Activated CD4-positive, alpha-beta memory T cell treated with anti-CD3 and anti-CD28 coated beads, Interleukin-2, amount 10 ng/mL, durations not matched to agents 7 days and 5 days (primary cell): ENCODE data around the gene DNAAF5. TPM values are rescaled to one million over a fixed set of nuclear protein-coding genes. Genes with fewer than 3 reads are reported as not detected.
"Not testable (repeated sequence)": the region's sequence is repeated elsewhere in the genome, so short reads cannot be mapped to it uniquely, and the experiment has no call there.

Experiments used
- CTCF ChIA-PET: fragments of 350-600 bp; sonication (Branson Sonifier 250); formaldehyde crosslinking; loops from one replicate; lab custom pipeline; 2021; ENCODE audit warnings: antibody characterized with exemption, inconsistent platforms; lab: Charles Lee
- POLR2A ChIA-PET: fragments of 350-600 bp; sonication (Branson Sonifier 250); formaldehyde crosslinking; loops from one replicate; lab custom pipeline; 2021; ENCODE audit warnings: antibody characterized with exemption; lab: Charles Lee
- DNase-seq: peaks from one replicate; pipeline ENCODE4 v3.0.0-alpha.2; 2020
- H3K27ac Mint-ChIP-seq: one replicate; pipeline ENCODE4 v1.8.0; 2021; ENCODE audit warnings: mild to moderate bottlenecking, mixed read lengths
- H3K27me3 Mint-ChIP-seq: one replicate; pipeline ENCODE4 v1.8.0; 2021; ENCODE audit warnings: mixed read lengths
- H3K36me3 Mint-ChIP-seq: one replicate; pipeline ENCODE4 v1.8.0; 2021; ENCODE audit warnings: low read depth, mixed read lengths
- H3K4me1 Mint-ChIP-seq: one replicate; pipeline ENCODE4 v1.8.0; 2021; ENCODE audit warnings: mixed read lengths
- H3K4me3 Mint-ChIP-seq: one replicate; pipeline ENCODE4 v1.8.0; 2021; ENCODE audit warnings: mild to moderate bottlenecking, mixed read lengths
- H3K9me3 Mint-ChIP-seq: one replicate; pipeline ENCODE4 v1.8.0; 2021; ENCODE audit warnings: mixed read lengths
- total RNA-seq, 2 experiments: library from RNA; stranded (reverse); gene quantifications; one replicate each; pipeline ENCODE4 v1.2.3, GENCODE V29; 2021

The DNAAF5 gene
- total RNA-seq, 2 experiments from 2014 or later, result 16.8 to 19.7 TPM

DNA sequence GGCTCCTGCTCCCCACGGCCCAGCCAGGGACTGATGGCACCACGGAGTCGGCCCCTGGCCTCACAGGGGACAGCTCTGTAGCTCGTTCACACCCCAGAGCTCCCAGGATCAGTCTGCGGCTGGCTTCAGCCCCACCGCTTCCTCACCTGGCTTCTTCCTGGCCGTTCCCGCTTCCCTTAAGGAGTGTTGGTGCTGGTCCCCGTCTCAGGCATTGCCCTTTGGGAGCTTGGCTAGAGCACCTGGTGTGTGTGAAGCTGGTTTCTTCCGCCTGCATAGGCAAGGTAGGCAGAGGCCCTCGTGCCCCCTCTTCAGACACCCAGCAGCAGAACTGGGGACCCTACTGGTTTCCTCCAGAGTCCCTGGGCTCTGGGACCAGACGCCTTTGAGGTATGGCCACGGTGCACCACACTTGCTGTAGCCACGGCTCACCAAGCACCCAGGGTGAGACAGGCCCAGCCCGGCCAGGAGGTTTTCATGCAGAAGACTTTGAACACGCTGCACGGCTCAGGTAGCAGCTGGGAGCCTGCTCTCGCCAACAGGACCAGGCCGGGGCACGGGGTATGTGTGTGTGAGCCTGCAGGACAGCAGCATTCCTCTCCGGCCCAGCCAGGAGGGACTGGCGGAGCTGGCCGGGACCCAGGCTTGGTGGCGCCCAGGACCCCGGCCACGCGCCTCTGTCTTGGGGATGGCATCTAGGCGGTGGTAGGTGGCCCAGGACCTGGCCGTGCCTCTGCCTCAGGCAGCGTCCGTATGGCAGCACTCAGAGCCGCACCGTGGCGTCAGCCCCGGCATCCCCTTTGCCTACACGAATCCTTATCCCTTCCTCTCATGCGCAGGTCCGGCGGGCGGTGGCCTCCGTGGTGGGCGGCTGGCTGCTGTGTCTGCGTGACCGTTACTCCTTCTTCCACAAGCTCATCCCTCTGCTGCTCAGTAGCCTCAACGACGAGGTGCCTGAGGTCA, 13.8 kb downstream of the DNAAF5 start:
- Mint-ChIP-seq H3K4me1 (peaks cover 7% of the 10 kb centered on the region), H3K4me3 (no peak overlapping the region), H3K9me3 (no peaks in the 10 kb centered on the region), H3K27ac (no peak overlapping the region), H3K27me3 (no peaks in the 10 kb centered on the region), H3K36me3 (peaks cover 40% of the 10 kb centered on the region)
- POLR2A ChIA-PET, result no interaction called here
- DNase-seq, result no peak
- CTCF ChIA-PET, result no interaction called here

DNA sequence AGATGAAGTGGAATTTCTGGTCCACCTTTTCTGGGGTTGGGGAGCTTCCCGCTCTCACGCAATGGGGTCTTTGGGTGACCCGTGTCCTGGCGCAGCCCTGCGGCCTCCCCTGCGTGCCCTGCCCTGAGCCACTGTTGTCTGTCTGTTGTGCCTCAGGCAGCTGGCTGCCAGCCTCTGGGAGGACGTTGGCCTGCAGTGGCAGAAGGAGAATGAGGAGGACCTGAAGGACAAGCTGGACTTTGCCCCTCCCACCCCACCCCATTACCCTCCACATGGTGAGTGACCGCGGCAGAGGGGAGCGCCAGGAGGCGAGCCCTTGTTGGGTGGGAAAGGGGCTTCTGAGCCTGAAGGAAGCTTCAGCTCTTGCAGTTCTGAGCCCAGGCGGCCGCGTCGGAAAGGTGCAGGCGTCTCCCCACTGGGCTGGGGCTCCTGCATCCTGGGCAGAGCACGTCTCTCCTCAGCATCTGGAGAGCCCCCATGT, 14.7 kb downstream of the DNAAF5 start:
- Mint-ChIP-seq H3K9me3 (no peaks in the 10 kb centered on the region), H3K27me3 (no peaks in the 10 kb centered on the region), H3K27ac (no peak overlapping the region), H3K4me1 (peaks cover 7% of the 10 kb centered on the region), H3K36me3 (peaks cover 46% of the 10 kb centered on the region), H3K4me3 (no peak overlapping the region)
- DNase-seq, result no peak
- CTCF ChIA-PET, result no interaction called here
- POLR2A ChIA-PET, result no interaction called here

DNA sequence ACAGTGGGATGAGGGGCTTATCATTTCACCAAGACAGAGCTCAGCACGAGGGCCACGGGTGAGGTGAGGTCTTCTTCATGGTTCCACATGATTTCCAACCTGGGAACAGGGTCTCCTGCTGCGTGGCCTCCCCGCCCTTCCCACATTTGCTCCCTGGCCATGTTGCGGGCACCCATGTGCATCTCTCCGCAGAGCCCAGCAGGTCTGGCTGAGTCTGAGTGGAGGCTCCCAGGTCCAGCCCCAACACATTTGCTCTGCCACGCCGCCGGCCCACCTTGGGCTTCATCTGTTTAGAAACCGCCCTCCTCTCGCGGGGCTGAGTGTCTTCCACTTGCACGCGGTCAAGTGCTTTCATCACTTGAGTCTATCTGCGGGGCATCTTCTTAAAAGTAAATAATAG, 15.4 kb downstream of the DNAAF5 start:
- peaks cover 46% of the 10 kb centered on the region for H3K36me3 Mint-ChIP-seq
- H3K27ac Mint-ChIP-seq, result no peak overlapping the region
- ChIA-PET CTCF (no interaction called here), POLR2A (no interaction called here)
- peaks cover 7% of the 10 kb centered on the region for H3K4me1 Mint-ChIP-seq
- no peaks in the 10 kb centered on the region for H3K27me3 Mint-ChIP-seq
- H3K9me3 Mint-ChIP-seq, result no peaks in the 10 kb centered on the region
- no peak overlapping the region for H3K4me3 Mint-ChIP-seq
- no peak for DNase-seq

DNA sequence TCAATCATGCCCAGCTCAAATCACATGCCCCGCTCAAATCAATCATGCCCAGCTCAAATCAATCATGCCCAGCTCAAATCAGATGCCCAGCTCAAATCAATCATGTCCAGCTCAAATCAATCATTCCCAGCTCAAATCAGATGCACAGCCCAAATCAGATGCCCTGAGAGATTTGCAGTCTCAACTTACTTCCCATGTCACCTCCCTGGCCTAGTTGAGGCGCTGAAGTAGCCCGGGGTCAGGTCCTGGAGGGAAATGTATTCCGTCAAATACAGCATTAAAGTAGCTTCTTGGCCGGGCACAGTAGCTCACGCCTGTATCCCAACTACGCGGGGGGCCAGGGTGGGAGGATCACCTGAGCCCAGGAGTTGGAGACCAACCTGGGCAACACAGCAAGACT, 16.3 kb downstream of the DNAAF5 start:
- H3K27me3 Mint-ChIP-seq, result no peaks in the 10 kb centered on the region
- H3K27ac Mint-ChIP-seq, result no peak overlapping the region
- POLR2A ChIA-PET, result interaction anchor here (0.7 kb wide), 1 partner anchor 329 kb away, joined by 3 read pairs; no protein-coding TSS in a partner anchor
- no peak for DNase-seq
- CTCF ChIA-PET, result no interaction called here
- H3K4me3 Mint-ChIP-seq, result no peak overlapping the region
- peaks cover 2% of the 10 kb centered on the region for H3K4me1 Mint-ChIP-seq
- H3K36me3 Mint-ChIP-seq, result peaks cover 39% of the 10 kb centered on the region
- no peaks in the 10 kb centered on the region for H3K9me3 Mint-ChIP-seq

DNA sequence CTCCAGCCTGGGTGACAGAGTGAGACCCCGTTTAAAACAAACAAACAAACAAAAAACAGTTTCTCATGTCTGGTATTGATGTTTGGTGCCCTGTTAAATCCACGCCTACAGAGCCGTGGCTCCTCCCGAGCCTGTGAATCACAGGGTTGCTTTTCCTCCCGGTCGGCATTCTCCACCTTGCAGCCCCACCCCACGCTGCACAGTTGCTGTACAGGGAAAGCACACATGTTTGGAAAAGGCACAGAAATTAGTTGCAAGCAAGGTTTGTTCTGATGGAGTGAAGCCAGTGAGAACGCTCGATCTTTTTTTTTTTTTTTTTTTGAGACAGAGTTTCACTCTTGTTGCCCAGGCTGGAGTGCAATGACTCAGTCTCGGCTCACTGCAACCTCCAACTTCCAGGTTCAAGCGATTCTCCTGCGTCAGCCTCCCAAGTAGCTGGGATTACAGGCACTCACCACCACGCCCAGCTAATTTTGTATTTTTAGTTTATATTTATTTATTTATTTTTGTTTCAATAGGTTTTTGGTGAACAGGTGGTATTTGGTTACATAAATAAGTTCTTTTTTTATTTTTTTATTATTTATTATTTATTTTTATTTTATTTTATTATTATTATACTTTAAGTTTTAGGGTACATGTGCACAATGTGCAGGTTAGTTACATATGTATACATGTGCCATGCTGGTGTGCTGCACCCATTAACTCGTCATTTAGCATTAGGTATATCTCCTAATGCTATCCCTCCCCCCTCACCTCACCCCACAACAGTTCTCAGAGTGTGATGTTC, 17.0 kb downstream of the DNAAF5 start:
- DNase-seq, H3K9me3 Mint-ChIP-seq, H3K4me1 Mint-ChIP-seq, H3K4me3 Mint-ChIP-seq, H3K27me3 Mint-ChIP-seq, POLR2A ChIA-PET, H3K27ac Mint-ChIP-seq: not testable (repeated sequence)
- CTCF ChIA-PET, result interaction anchor here (0.6 kb wide), 1 partner anchor 212 kb away, joined by 4 read pairs; no protein-coding TSS in a partner anchor
- peaks cover 33% of the 10 kb centered on the region for H3K36me3 Mint-ChIP-seq

DNA sequence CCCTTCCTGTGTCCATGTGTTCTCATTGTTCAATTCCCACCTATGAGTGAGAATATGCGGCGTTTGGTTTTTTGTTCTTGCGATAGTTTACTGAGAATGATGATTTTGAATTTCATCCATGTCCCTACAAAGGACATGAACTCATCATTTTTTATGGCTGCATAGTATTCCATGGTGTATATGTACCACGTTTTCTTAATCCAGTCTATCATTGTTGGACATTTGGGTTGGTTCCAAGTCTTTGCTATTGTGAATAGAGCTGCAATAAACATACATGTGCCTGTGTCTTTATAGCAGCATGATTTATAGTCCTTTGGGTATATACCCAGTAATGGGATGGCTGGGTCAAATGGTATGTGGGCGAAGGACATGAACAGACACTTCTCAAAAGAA, 17.6 kb downstream of the DNAAF5 start:
- H3K27ac Mint-ChIP-seq, DNase-seq, POLR2A ChIA-PET, H3K27me3 Mint-ChIP-seq, H3K4me1 Mint-ChIP-seq, H3K4me3 Mint-ChIP-seq, H3K9me3 Mint-ChIP-seq: not testable (repeated sequence)
- H3K36me3 Mint-ChIP-seq, result peaks cover 33% of the 10 kb centered on the region
- CTCF ChIA-PET, result interaction anchor here (0.6 kb wide), 1 partner anchor 212 kb away, joined by 4 read pairs; no protein-coding TSS in a partner anchor

DNA sequence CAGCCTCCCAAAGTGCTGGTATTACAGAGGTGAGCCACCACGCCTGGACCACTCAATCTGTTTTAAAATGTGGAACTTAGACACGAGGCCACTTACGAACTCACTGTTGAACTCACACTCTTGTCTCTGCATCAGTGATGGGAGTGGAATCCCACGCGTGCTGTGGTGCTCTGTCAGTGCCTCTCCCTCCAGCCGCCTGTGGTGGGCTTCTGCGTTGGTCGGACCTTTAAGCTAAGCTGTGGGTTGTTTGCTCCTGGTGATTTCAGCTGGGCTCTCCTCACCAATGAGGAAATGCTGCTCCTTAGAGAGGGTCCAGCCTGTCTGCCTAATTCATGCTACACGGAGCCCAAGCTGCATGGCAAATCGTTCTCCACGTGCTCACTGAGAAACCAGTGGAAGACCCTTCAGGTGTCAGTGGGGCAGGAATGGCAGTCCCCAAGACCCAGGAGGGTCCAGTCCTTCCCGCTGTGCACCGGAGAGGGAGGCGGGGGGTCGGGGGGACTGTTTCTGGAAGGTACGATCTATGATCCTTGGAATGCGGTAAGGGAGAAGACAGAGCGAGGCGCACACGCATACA, 18.4 kb downstream of the DNAAF5 start:
- Mint-ChIP-seq H3K4me1 (no peaks in the 10 kb centered on the region), H3K9me3 (no peaks in the 10 kb centered on the region), H3K36me3 (peaks cover 31% of the 10 kb centered on the region), H3K27me3 (no peaks in the 10 kb centered on the region), H3K4me3 (no peak overlapping the region), H3K27ac (no peak overlapping the region)
- CTCF ChIA-PET, result no interaction called here
- POLR2A ChIA-PET, result no interaction called here
- no peak for DNase-seq

DNA sequence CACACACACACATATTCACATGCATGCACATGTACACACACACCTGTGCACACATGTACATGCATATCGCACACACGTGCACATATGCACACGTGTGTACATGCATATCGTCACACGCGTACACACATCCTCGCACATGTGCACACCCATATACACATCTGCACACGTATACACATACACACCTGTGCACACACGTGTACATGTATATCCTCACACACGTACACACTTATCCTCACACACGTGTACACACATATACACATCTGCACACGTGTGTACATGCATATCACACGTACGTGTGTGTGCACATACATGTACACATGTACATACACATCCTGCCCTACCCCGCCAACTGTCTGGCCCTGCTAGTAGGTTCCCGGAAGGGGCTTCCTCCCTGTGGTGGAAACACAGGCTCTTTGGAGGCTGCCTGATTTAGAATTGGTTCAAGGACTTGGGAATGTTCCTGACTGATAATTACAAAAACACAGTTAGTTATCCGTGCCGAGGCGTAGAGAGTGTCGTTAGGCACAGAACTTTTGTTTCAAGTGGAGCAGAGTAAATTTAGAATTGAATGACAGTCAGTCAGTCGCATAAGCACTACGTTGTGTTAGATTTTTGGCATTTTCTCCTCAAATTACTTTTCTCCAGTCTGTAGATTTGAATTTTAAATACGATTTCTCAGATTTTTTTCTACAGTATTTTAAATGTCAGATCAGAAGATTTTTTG, 19.1 kb downstream of the DNAAF5 start:
- no peak for DNase-seq
- H3K36me3 Mint-ChIP-seq, result peaks cover 31% of the 10 kb centered on the region
- H3K27ac Mint-ChIP-seq, result no peak overlapping the region
- H3K4me3 Mint-ChIP-seq, result no peak overlapping the region
- no peaks in the 10 kb centered on the region for H3K9me3 Mint-ChIP-seq
- CTCF ChIA-PET, result no interaction called here
- no peaks in the 10 kb centered on the region for H3K27me3 Mint-ChIP-seq
- POLR2A ChIA-PET, result no interaction called here
- H3K4me1 Mint-ChIP-seq, result no peaks in the 10 kb centered on the region

DNA sequence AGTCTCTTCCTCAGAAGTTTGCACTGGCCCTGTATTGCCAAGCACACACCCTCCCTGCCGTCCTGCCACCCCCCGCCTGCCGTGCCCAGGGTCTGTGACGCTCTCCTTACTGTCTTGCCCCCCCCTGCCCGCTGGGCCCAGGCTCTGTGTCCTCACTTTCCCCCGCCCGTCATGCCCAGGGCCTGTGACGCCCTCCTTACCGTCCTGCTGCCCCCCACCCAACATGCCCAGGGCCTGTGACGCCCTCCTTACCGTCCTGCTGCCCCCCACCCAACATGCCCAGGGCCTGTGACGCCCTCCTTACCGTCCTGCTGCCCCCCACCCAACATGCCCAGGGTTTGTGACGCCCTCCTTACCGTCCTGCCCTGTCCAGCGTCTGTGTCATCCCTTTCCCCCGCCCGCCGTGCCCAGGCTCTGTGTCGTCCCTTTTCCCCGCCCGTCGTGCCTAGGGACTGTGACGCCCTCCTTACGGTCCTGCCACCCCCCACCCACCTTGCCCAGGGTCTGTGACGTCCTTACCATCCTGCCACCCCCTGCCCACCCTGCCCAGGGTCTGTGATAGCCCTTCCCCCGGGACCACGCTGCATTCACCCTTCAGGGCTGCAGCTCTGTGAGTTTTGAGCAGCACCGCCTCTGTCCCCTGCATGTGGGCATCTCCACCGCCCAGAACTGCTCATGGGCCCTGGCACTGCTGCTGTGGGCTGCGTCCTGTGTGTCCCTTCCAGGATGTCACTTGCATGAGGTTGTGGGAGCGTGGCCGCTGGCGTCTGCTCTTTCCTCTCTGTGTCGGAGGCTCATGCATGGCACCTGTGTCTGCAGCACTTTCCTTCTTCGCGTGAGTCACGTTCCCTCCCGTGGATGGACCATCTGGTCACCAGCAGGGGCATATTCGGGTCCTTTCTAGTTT, 19.9 kb downstream of the DNAAF5 start:
- POLR2A ChIA-PET, result no interaction called here
- Mint-ChIP-seq H3K4me1 (no peaks in the 10 kb centered on the region), H3K36me3 (peaks cover 27% of the 10 kb centered on the region), H3K27me3 (no peaks in the 10 kb centered on the region), H3K4me3 (no peak overlapping the region), H3K9me3 (no peaks in the 10 kb centered on the region), H3K27ac (no peak overlapping the region)
- CTCF ChIA-PET, result no interaction called here
- DNase-seq, result no peak

DNA sequence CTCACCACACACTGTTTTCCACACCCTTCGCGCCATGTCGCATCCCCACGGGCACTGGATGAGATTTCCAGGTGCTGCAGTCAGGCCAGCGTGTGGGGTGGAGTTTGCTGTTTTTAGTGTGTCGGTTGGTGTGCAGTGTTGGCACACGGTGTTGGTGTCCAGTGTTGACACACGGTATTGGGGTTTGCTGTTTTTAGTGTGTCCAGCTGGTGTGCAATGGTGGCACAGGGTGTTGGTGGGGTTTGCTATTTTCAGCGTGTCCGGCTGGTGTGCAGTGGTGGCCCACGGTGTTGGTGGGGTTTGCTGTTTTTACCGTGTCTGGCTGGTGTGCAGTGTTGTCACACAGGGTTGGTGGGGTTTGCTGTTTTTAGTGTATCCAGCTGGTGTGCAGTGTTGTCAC, 20.7 kb downstream of the DNAAF5 start:
- no peaks in the 10 kb centered on the region for H3K27me3 Mint-ChIP-seq
- ChIA-PET POLR2A (no interaction called here), CTCF (no interaction called here)
- H3K9me3 Mint-ChIP-seq, result no peaks in the 10 kb centered on the region
- H3K4me3 Mint-ChIP-seq, result no peak overlapping the region
- no peak for DNase-seq
- H3K27ac Mint-ChIP-seq, result no peak overlapping the region
- no peaks in the 10 kb centered on the region for H3K4me1 Mint-ChIP-seq
- peaks cover 23% of the 10 kb centered on the region for H3K36me3 Mint-ChIP-seq

DNA sequence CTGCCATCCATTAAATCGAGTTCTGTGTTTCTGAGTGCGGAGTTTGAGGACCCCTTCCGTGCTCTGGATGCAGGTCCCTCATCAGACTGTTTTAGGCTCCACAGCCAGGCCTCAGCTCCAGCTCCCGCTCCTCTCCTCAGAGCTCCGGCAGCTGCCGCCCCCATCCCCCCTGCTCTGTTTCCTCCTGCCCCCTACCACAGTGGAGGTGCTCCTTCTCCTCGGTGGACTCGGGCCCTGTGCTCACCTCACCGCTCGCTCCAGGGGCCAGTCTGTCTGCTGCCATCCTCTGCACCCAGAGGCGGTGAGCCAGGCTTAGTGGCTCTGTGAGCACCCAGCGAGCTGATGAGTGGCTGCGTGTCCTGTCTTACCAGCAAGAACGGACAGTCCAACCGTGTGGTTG, 21.9 kb downstream of the DNAAF5 start:
- H3K4me1 Mint-ChIP-seq, result no peaks in the 10 kb centered on the region
- CTCF ChIA-PET, result no interaction called here
- H3K9me3 Mint-ChIP-seq, result no peaks in the 10 kb centered on the region
- no peaks in the 10 kb centered on the region for H3K27me3 Mint-ChIP-seq
- DNase-seq, result no peak
- no peak overlapping the region for H3K4me3 Mint-ChIP-seq
- peaks cover 18% of the 10 kb centered on the region for H3K36me3 Mint-ChIP-seq
- POLR2A ChIA-PET, result no interaction called here
- no peak overlapping the region for H3K27ac Mint-ChIP-seq

DNA sequence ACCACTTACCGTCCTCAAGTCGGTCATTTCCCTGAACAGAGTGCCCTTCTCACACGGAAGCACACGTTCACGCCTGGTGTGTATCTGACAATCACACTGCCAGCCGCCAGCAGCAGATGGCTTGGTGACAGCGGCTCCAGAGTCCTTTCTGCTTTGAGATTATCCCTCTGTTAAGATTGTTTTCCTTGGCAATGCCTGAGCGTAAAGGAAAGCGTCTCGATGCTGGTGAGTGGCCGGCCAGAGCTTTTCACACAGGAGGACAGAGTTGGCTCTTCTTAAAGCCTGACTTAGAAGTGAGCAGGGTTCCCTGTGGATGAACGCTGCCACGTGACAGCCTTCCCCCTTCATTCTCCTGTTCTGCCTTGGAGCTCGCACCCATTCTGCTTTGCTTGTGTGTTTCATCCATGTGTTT, 22.6 kb downstream of the DNAAF5 start:
- no peak for DNase-seq
- ChIA-PET CTCF (no interaction called here), POLR2A (no interaction called here)
- Mint-ChIP-seq H3K4me3 (no peak overlapping the region), H3K4me1 (no peaks in the 10 kb centered on the region), H3K27me3 (no peaks in the 10 kb centered on the region), H3K9me3 (no peaks in the 10 kb centered on the region), H3K36me3 (peaks cover 17% of the 10 kb centered on the region), H3K27ac (no peak overlapping the region)
